Vagina (tissue), 2 donors: Measurements from ENCODE around the gene CCDC148.

Experiments used
- POLR2AphosphoS5 ChIP-seq, 2 donors: sonication (generic); formaldehyde crosslinking; IDR thresholded peaks; one replicate each; pipeline ENCODE4 v1.9.0; 2017; ENCODE audit warnings: antibody characterized with exemption in 2 of 2, mild to moderate bottlenecking in 2 of 2, low read depth in 1 of 2; ENCODE audit not compliant: insufficient read depth in 1 of 2
- TF ChIP-seq, protein P1 (sequence below), 3 experiments: fragments of 450-650 bp in 2 of 3; fragments of 200-600 bp in 1 of 3; sonication (generic) in 1 of 3; IDR thresholded peaks; one replicate each; pipeline ENCODE4 v1.5.1; 2017 to 2019; ENCODE audit warnings: antibody characterized with exemption in 3 of 3, mild to moderate bottlenecking in 2 of 3, moderate library complexity in 2 of 3

GRCh38 chr2:158297606-158298005, 158.9 kb downstream of the CCDC148 start:
- TF ChIP-seq, protein P1, sequence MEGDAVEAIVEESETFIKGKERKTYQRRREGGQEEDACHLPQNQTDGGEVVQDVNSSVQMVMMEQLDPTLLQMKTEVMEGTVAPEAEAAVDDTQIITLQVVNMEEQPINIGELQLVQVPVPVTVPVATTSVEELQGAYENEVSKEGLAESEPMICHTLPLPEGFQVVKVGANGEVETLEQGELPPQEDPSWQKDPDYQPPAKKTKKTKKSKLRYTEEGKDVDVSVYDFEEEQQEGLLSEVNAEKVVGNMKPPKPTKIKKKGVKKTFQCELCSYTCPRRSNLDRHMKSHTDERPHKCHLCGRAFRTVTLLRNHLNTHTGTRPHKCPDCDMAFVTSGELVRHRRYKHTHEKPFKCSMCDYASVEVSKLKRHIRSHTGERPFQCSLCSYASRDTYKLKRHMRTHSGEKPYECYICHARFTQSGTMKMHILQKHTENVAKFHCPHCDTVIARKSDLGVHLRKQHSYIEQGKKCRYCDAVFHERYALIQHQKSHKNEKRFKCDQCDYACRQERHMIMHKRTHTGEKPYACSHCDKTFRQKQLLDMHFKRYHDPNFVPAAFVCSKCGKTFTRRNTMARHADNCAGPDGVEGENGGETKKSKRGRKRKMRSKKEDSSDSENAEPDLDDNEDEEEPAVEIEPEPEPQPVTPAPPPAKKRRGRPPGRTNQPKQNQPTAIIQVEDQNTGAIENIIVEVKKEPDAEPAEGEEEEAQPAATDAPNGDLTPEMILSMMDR (IDR thresholded peaks at IDR 0.05) = no peak
- TF ChIP-seq POLR2AphosphoS5 (IDR thresholded peaks at IDR 0.05; ENCODE audit: insufficient read depth in 1 of 2, low read depth in 1 of 2) = no peak
